Vagina (tissue), 2 donors: Measurements from ENCODE around the gene FRMD4A. TPM values are rescaled to one million over a fixed set of nuclear protein-coding genes. Genes with fewer than 3 reads are reported as not detected.
A peak's percentile ranks its signal among the peaks of the same experiment; 100 is the strongest.

ENCODE experiments used
- DNase-seq, 2 donors: peaks; one replicate each; pipeline ENCODE4 v3.0.0-alpha.2; 2017; ENCODE audit errors: extremely low spot score in 2 of 2
- H3K27ac ChIP-seq: fragments of 200-600 bp; sonication (generic); one replicate; pipeline ENCODE4 v1.5.1; 2019
- H3K27me3 ChIP-seq: fragments of 200-600 bp; sonication (generic); one replicate; pipeline ENCODE4 v1.5.1; 2019
- H3K36me3 ChIP-seq, 2 donors: fragments of 200-600 bp; sonication (generic); one replicate each; pipeline ENCODE4 v1.5.1; 2017 to 2019
- H3K4me1 ChIP-seq: fragments of 200-600 bp; sonication (generic); one replicate; pipeline ENCODE4 v1.5.1; 2019
- H3K4me3 ChIP-seq, 2 donors: fragments of 200-600 bp; sonication (generic); 1 replicate in 1 of 2; 2 replicates in 1 of 2; pipeline ENCODE4 v1.5.1; 2016 to 2019
- H3K9me3 ChIP-seq: fragments of 200-600 bp; sonication (generic); one replicate; pipeline ENCODE4 v1.5.1; 2019
- POLR2A ChIP-seq, 2 donors: fragments of 450-650 bp; IDR thresholded peaks; one replicate each; pipeline ENCODE4 v1.6.1; 2017; ENCODE audit warnings: antibody characterized with exemption in 2 of 2, mild to moderate bottlenecking in 2 of 2, moderate library complexity in 2 of 2
- POLR2AphosphoS5 ChIP-seq, 2 donors: sonication (generic); formaldehyde crosslinking; IDR thresholded peaks; one replicate each; pipeline ENCODE4 v1.9.0; 2017; ENCODE audit warnings: antibody characterized with exemption in 2 of 2, mild to moderate bottlenecking in 2 of 2, low read depth in 1 of 2; ENCODE audit not compliant: insufficient read depth in 1 of 2
- intact Hi-C: fragments of 100-400 bp; cut with DNase I; formaldehyde crosslinking; loops from one replicate; pipeline ENCODE4 v1.15.1; 2023
- total RNA-seq: library from RNA; depleted of rRNA; stranded (reverse); fragments of >200 nt; gene quantifications from one replicate; pipeline ENCODE4 v1.2.3, GENCODE V29; 2016
- TF ChIP-seq, protein P1 (sequence below), 3 experiments: fragments of 450-650 bp in 2 of 3; fragments of 200-600 bp in 1 of 3; sonication (generic) in 1 of 3; IDR thresholded peaks; one replicate each; pipeline ENCODE4 v1.5.1; 2017 to 2019; ENCODE audit warnings: antibody characterized with exemption in 3 of 3, mild to moderate bottlenecking in 2 of 3, moderate library complexity in 2 of 3

The FRMD4A gene
- total RNA-seq, 1 donor from 2014 or later, result 24.8 TPM

DNA sequence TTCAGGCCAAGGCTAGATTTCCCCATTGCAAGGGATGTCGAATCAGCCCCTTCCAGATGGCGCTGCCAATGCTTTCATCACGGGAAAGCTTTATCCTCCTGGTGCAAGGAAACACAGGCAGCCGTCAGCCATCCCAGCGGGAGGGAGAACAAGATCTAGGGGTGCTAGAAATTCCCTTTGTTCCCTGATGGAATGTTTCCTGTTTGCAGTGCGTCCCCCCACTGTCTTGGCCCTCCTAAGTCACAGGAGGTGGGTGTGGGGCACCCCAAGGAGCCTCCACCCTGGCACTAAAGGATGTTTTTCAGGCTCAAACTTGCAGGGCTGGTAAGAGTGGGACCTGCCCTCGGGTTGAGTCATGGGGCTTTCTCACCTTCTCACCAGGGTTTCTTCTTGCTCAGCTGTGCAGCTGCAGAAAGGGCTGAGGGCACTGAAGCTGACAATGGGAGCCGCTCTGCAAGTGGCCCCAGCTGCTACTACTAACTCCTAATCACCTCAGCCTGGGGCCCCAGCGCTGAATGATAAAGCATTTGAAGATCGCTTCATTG is 640.4 kb downstream of the FRMD4A start:
- peak in 1 of 2 donors; percentile 70 for TF ChIP-seq POLR2AphosphoS5 (IDR thresholded peaks at IDR 0.05; ENCODE audit: insufficient read depth in 1 of 2, low read depth in 1 of 2)
- TF ChIP-seq, protein P1, sequence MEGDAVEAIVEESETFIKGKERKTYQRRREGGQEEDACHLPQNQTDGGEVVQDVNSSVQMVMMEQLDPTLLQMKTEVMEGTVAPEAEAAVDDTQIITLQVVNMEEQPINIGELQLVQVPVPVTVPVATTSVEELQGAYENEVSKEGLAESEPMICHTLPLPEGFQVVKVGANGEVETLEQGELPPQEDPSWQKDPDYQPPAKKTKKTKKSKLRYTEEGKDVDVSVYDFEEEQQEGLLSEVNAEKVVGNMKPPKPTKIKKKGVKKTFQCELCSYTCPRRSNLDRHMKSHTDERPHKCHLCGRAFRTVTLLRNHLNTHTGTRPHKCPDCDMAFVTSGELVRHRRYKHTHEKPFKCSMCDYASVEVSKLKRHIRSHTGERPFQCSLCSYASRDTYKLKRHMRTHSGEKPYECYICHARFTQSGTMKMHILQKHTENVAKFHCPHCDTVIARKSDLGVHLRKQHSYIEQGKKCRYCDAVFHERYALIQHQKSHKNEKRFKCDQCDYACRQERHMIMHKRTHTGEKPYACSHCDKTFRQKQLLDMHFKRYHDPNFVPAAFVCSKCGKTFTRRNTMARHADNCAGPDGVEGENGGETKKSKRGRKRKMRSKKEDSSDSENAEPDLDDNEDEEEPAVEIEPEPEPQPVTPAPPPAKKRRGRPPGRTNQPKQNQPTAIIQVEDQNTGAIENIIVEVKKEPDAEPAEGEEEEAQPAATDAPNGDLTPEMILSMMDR (IDR thresholded peaks at IDR 0.05), result no peak
- Histone ChIP-seq H3K9me3 (no peaks in the 10 kb centered on the region), H3K4me1 (peaks cover 24% of the 10 kb centered on the region), H3K27me3 (no peaks in the 10 kb centered on the region), H3K27ac (no peak overlapping the region), H3K36me3 (peaks cover 0 to 9% of the 10 kb centered on the region in 2 donors), H3K4me3 (no peak overlapping the region)
- DNase-seq, result no peak
- intact Hi-C loops, result no loop called here

- no peak for DNase-seq
- H3K9me3 ChIP-seq, result no peaks in the 10 kb centered on the region
- no peak overlapping the region for H3K4me3 ChIP-seq
- intact Hi-C loops, result no loop called here
- TF ChIP-seq POLR2A (IDR thresholded peaks at IDR 0.05) (no peak), POLR2AphosphoS5 (IDR thresholded peaks at IDR 0.05; ENCODE audit: insufficient read depth in 1 of 2, low read depth in 1 of 2) (no peak)
- TF ChIP-seq, protein P1 (IDR thresholded peaks at IDR 0.05), result no peak
- no peaks in the 10 kb centered on the region for H3K27me3 ChIP-seq
- no peaks in the 10 kb centered on the region for H3K36me3 ChIP-seq
- H3K27ac ChIP-seq, result peak overlapping the region; percentile 27
- peaks cover 29% of the 10 kb centered on the region for H3K4me1 ChIP-seq
These were observed 644.4 kb downstream of the FRMD4A start for GRCh38 chr10:13686331-13686752.

DNA sequence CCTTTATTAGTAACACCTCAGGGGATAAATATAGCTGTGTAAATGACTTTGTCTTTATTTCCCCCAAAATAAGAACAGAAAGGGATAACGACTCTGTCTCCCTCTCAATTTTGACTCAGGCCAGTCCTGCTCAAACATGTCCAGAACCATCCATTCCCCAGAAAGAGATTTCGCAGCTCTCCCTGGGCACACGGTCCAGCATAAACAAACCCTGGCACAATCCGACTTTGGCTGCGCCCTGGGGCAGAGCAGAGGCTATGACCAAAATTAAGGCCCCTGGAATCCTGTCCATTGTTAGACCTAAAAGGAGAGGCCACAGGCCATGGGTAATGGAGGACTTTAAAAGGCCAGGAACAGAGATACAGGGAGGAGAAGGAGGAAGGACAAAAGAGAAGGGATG is 644.8 kb downstream of the FRMD4A start:
- Histone ChIP-seq H3K27ac (peak overlapping the region; percentile 27), H3K27me3 (no peaks in the 10 kb centered on the region), H3K9me3 (no peaks in the 10 kb centered on the region), H3K36me3 (no peaks in the 10 kb centered on the region), H3K4me1 (peaks cover 28% of the 10 kb centered on the region), H3K4me3 (no peak overlapping the region)
- TF ChIP-seq POLR2A (IDR thresholded peaks at IDR 0.05), result no peak
- no peak for TF ChIP-seq POLR2AphosphoS5 (IDR thresholded peaks at IDR 0.05; ENCODE audit: insufficient read depth in 1 of 2, low read depth in 1 of 2)
- TF ChIP-seq, protein P1 (IDR thresholded peaks at IDR 0.05), result no peak
- intact Hi-C loops, result no loop called here
- DNase-seq, result no peak

- intact Hi-C loops, result no loop called here
- no peaks in the 10 kb centered on the region for H3K9me3 ChIP-seq
- H3K27ac ChIP-seq, result no peak overlapping the region
- DNase-seq, result no peak
- peaks cover 23% of the 10 kb centered on the region for H3K4me1 ChIP-seq
- H3K36me3 ChIP-seq, result no peaks in the 10 kb centered on the region
- TF ChIP-seq, protein P1 (IDR thresholded peaks at IDR 0.05), result no peak
- TF ChIP-seq POLR2AphosphoS5 (IDR thresholded peaks at IDR 0.05; ENCODE audit: insufficient read depth in 1 of 2, low read depth in 1 of 2) (no peak), POLR2A (IDR thresholded peaks at IDR 0.05) (no peak)
- no peak overlapping the region for H3K4me3 ChIP-seq
- no peaks in the 10 kb centered on the region for H3K27me3 ChIP-seq
These were observed 645.8 kb downstream of the FRMD4A start for GRCh38 chr10:13684806-13685482.

DNA sequence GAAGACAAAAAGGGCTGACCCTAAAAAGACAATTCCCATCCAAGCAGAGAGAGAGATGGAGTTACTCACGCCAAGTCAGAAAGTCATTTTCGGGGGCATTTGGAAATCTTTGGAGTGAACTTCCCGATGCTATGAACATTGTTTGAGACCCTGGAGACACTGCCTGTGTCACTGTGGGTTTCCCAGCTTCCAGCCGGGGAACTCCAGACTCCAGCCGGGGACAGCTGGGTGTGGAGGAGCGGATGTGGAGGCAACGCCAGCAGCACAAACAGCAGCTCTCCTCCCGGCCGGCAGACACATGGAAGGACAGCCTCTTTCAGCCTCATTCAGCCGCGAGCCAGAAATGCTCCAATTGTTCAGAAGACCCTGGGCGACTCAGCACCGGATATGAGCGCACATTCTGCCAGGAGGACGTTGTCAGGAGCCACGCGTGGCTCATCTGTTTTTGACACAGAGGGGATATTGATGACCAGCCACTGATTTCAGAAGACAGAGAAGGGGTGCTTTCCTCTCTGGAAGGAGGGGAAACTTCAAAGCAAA is 646.4 kb downstream of the FRMD4A start:
- no peaks in the 10 kb centered on the region for H3K9me3 ChIP-seq
- H3K27ac ChIP-seq, result no peak overlapping the region
- no peak for DNase-seq
- H3K36me3 ChIP-seq, result no peaks in the 10 kb centered on the region
- peak overlapping the region in 1 of 2 donors; percentile 3 for H3K4me3 ChIP-seq
- intact Hi-C loops, result no loop called here
- H3K27me3 ChIP-seq, result no peaks in the 10 kb centered on the region
- H3K4me1 ChIP-seq, result peaks cover 23% of the 10 kb centered on the region
- TF ChIP-seq POLR2A (IDR thresholded peaks at IDR 0.05), result no peak
- TF ChIP-seq POLR2AphosphoS5 (IDR thresholded peaks at IDR 0.05; ENCODE audit: insufficient read depth in 1 of 2, low read depth in 1 of 2), result no peak
- TF ChIP-seq, protein P1 (IDR thresholded peaks at IDR 0.05), result no peak
